Endothelial cell of umbilical vein (primary cell): ENCODE data around the gene SLC5A12. TPM values are rescaled to one million over a fixed set of nuclear protein-coding genes. Genes with fewer than 3 reads are reported as not detected.

Experiments
- BruUV-seq: library from RNA; stranded (reverse); fragments of 400-500 nt; replicated peaks from 2 replicates; lab custom pipeline; 2021; lab: Mats Ljungman, UMichigan
- CTCF ChIA-PET: fragments of 300-600, 350-600 bp; sonication (Branson Sonifier 250); formaldehyde crosslinking; loops from one replicate; lab custom pipeline; 2021; ENCODE audit warnings: antibody characterized with exemption, inconsistent platforms; lab: Charles Lee
- POLR2A ChIA-PET: fragments of 300-600, 350-600 bp; sonication (Branson Sonifier 250); formaldehyde crosslinking; loops from one replicate; lab custom pipeline; 2021; ENCODE audit warnings: antibody characterized with exemption, inconsistent platforms; lab: Charles Lee
- DNase-seq: peaks from one replicate; pipeline ENCODE4 v3.0.0-alpha.2; 2011; ENCODE audit warnings: low read depth, low spot score
- FAIRE-seq: peaks from 2 replicates; lab custom pipeline; 2011; peaks lifted over from hg19 to GRCh38; lab: Jason Lieb, UNC
- H2AFZ ChIP-seq: 2 replicates; pipeline ENCODE4 v1.6.0; 2012; ENCODE audit warnings: low read depth, low read length, control low read depth, inconsistent platforms
- H3K27ac ChIP-seq: 2 replicates; pipeline ENCODE4 v1.5.1; 2011; ENCODE audit warnings: low read depth, mild to moderate bottlenecking, control low read depth, low read length, moderate library complexity; ENCODE audit not compliant: insufficient read depth
- H3K27me3 ChIP-seq, 2 experiments: 2 replicates each; pipeline versions ENCODE4 v1.6.0 to v1.6.1; 2011; ENCODE audit warnings: low read length in 2 of 2, mixed read lengths in 1 of 2; ENCODE audit not compliant: control insufficient read depth in 2 of 2, insufficient read depth in 2 of 2
- H3K36me3 ChIP-seq, 2 experiments: 2 replicates in 1 of 2; 3 replicates in 1 of 2; pipeline ENCODE4 v1.5.1; 2011; ENCODE audit warnings: low read length in 2 of 2, mild to moderate bottlenecking in 1 of 2, moderate library complexity in 1 of 2; ENCODE audit not compliant: control insufficient read depth in 2 of 2, insufficient read depth in 2 of 2; ENCODE audit errors: extremely low read depth in 1 of 2
- H3K4me1 ChIP-seq: 3 replicates; pipeline ENCODE4 v1.5.1; 2011; ENCODE audit warnings: mild to moderate bottlenecking, low read length; ENCODE audit not compliant: control insufficient read depth, insufficient read depth; ENCODE audit errors: extremely low read depth
- H3K4me2 ChIP-seq: 2 replicates; pipeline ENCODE4 v1.6.1; 2011; ENCODE audit warnings: low read length, control low read depth, mixed read lengths; ENCODE audit not compliant: insufficient read depth
- H3K4me3 ChIP-seq, 3 experiments: fragments of 200-600 bp in 1 of 3; sonication (generic), shearing (Covaris generic) in 1 of 3; replicated peaks in 1 of 3; 2 replicates each; pipeline ENCODE4 v1.5.1; 2011 to 2016; ENCODE audit warnings: control low read depth in 3 of 3, low read length in 3 of 3, mild to moderate bottlenecking in 2 of 3, inconsistent platforms in 1 of 3, low read depth in 1 of 3, moderate library complexity in 1 of 3; ENCODE audit not compliant: insufficient read depth in 1 of 3
- H3K79me2 ChIP-seq: 2 replicates; pipeline ENCODE4 v1.6.0; 2012; ENCODE audit warnings: low read length, inconsistent platforms; ENCODE audit not compliant: control insufficient read depth, insufficient read depth
- H3K9ac ChIP-seq: replicated peaks from 2 replicates; pipeline ENCODE3; 2011; ENCODE audit warnings: low read length, control low read depth; ENCODE audit not compliant: insufficient read depth; ENCODE audit errors: extremely low read depth
- H3K9me1 ChIP-seq: replicated peaks from 3 replicates; pipeline ENCODE4 v1.6.0; 2011; ENCODE audit warnings: mild to moderate bottlenecking, low read length; ENCODE audit not compliant: control insufficient read depth, insufficient read depth; ENCODE audit errors: extremely low read depth
- H3K9me3 ChIP-seq: replicated peaks from 2 replicates; pipeline ENCODE4 v1.5.1; 2012; ENCODE audit warnings: low read length, inconsistent platforms; ENCODE audit not compliant: control insufficient read depth, insufficient read depth
- H4K20me1 ChIP-seq: replicated peaks from 2 replicates; pipeline ENCODE3; 2011; ENCODE audit warnings: mild to moderate bottlenecking, low read length; ENCODE audit not compliant: control insufficient read depth, insufficient read depth; ENCODE audit errors: extremely low read depth
- EZH2 ChIP-seq: IDR thresholded peaks from 2 replicates; pipeline ENCODE4 v1.6.1; 2012; ENCODE audit warnings: borderline replicate concordance, low read depth, mild to moderate bottlenecking, moderate library complexity, low read length, inconsistent platforms; ENCODE audit not compliant: severe bottlenecking
- FOS ChIP-seq: IDR thresholded peaks from 2 replicates; pipeline ENCODE4 v1.6.1; 2011; ENCODE audit warnings: mild to moderate bottlenecking, low read length, moderate library complexity, borderline replicate concordance; ENCODE audit not compliant: insufficient read depth
- GATA2 ChIP-seq: IDR thresholded peaks from 2 replicates; pipeline ENCODE4 v1.7.0; 2011; ENCODE audit warnings: low read depth, mild to moderate bottlenecking, moderate library complexity, mixed read lengths, low read length; ENCODE audit not compliant: insufficient read length, insufficient read depth
- JUN ChIP-seq: IDR thresholded peaks from 2 replicates; pipeline ENCODE4 v1.6.1; 2011; ENCODE audit warnings: borderline replicate concordance, low read depth; ENCODE audit not compliant: insufficient read length, insufficient read depth
- MYC ChIP-seq: IDR thresholded peaks from one replicate; pipeline ENCODE4 v1.6.1; 2011; ENCODE audit warnings: mild to moderate bottlenecking, low read depth, low read length
- POLR2A ChIP-seq: IDR thresholded peaks from 2 replicates; pipeline ENCODE4 v1.6.1; 2012; ENCODE audit warnings: low read depth, mild to moderate bottlenecking, control low read depth, low read length
- POLR2AphosphoS5 ChIP-seq: IDR thresholded peaks from 2 replicates; pipeline ENCODE4 v1.6.1; 2012; ENCODE audit warnings: low read depth, mild to moderate bottlenecking, control low read depth, low read length, moderate library complexity; ENCODE audit not compliant: insufficient read depth
- dilution Hi-C: fragments of 300-500 bp; cut with MboI; formaldehyde crosslinking; loops from one replicate; pipeline ENCODE4 v1.15.0; 2019; ENCODE audit warnings: low sequenced_read_pairs; ENCODE audit not compliant: extremely low pct_ligation_motif_present
- intact Hi-C: fragments of 100-400 bp; cut with micrococcal nuclease; formaldehyde crosslinking; loops from one replicate; pipeline ENCODE4 v1.10.0; 2022
- polyA plus RNA-seq, 4 experiments: library from polyadenylated mRNA; depleted of rRNA in 3 of 4; stranded (reverse) in 3 of 4; unstranded in 1 of 4; fragments of >200 nt; gene quantifications; 2 replicates each; pipeline versions ENCODE4 v1.2.1 to v1.2.3, GENCODE V29; 2011 to 2012; ENCODE audit warnings: missing spikeins in 1 of 4
- total RNA-seq: library from RNA; stranded (reverse); gene quantifications from 2 replicates; pipeline ENCODE4 v1.2.3, GENCODE V29; 2021
- TF ChIP-seq, protein P1 (sequence below): IDR thresholded peaks from 2 replicates; pipeline ENCODE4 v1.6.1; 2011; ENCODE audit not compliant: insufficient read depth, insufficient read length
- TF ChIP-seq, protein P2 (sequence below), 2 donors: IDR thresholded peaks; 1 replicate in 1 of 2; 2 replicates in 1 of 2; pipeline ENCODE4 v1.5.1; 2011; ENCODE audit warnings: low read length in 2 of 2, mild to moderate bottlenecking in 2 of 2, moderate library complexity in 2 of 2, control low read depth in 1 of 2, inconsistent platforms in 1 of 2, low read depth in 1 of 2; ENCODE audit not compliant: insufficient read depth in 1 of 2; ENCODE audit errors: extremely low read depth in 1 of 2

Gene SLC5A12
- total and polyA plus RNA-seq, 2 donors (not counting 3 experiments of a cell fraction or from before 2014, with no cell fraction given): not detected

DNA sequence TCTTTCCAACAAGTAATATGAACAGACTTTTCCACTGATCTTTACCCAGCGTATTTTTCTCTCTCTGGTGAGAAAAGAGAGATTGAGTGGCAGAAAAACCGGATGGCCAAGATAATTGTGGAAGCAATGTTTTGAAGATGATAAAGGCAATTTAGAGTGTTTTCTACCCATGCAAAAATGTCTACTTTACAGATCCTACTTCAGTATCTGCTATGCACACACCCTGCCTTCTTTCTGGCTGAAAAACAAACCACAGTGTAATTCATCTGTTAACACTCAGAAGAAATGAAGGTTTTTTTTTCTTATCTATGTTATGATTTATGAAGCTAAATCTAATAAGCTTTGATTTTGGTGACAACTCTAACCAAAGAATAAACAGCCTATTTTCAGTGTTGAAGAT lies 56.8 kb downstream of the SLC5A12 start:
- dilution Hi-C loops: no loop called here
- FAIRE-seq: no peak

More for the DNA sequence above, 56.8 kb downstream of the SLC5A12 start:
- Histone ChIP-seq H3K4me1 (no peaks in the 10 kb centered on the region), H3K9ac (no peak overlapping the region), H3K36me3 (no peaks in the 10 kb centered on the region), H3K4me2 (no peak overlapping the region), H4K20me1 (no peaks in the 10 kb centered on the region), H3K9me1 (no peaks in the 10 kb centered on the region), H3K27me3 (no peaks in the 10 kb centered on the region), H3K27ac (no peak overlapping the region), H3K79me2 (no peaks in the 10 kb centered on the region), H3K4me3 (no peak overlapping the region), H3K9me3 (no peaks in the 10 kb centered on the region), H2AFZ (no peak overlapping the region)
- intact Hi-C loops: no loop called here
- no TSS peak for BruUV-seq
- TF ChIP-seq EZH2 (no peak), POLR2AphosphoS5 (no peak), GATA2 (no peak), JUN (no peak), FOS (no peak), MYC (no peak), POLR2A (no peak)
- TF ChIP-seq, protein P1, sequence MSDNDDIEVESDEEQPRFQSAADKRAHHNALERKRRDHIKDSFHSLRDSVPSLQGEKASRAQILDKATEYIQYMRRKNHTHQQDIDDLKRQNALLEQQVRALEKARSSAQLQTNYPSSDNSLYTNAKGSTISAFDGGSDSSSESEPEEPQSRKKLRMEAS: no peak
- TF ChIP-seq, protein P2, sequence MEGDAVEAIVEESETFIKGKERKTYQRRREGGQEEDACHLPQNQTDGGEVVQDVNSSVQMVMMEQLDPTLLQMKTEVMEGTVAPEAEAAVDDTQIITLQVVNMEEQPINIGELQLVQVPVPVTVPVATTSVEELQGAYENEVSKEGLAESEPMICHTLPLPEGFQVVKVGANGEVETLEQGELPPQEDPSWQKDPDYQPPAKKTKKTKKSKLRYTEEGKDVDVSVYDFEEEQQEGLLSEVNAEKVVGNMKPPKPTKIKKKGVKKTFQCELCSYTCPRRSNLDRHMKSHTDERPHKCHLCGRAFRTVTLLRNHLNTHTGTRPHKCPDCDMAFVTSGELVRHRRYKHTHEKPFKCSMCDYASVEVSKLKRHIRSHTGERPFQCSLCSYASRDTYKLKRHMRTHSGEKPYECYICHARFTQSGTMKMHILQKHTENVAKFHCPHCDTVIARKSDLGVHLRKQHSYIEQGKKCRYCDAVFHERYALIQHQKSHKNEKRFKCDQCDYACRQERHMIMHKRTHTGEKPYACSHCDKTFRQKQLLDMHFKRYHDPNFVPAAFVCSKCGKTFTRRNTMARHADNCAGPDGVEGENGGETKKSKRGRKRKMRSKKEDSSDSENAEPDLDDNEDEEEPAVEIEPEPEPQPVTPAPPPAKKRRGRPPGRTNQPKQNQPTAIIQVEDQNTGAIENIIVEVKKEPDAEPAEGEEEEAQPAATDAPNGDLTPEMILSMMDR (IDR thresholded peaks at IDR 0.05; ENCODE audit: extremely low read depth in 1 of 2, insufficient read depth in 1 of 2, low read depth in 1 of 2, low read length in 2 of 2): no peak
- ChIA-PET POLR2A (no interaction called here), CTCF (no interaction called here)
- no peak for DNase-seq
